ENCODE data around the gene LPP.
A peak's percentile ranks its signal among the peaks of the same experiment; 100 is the strongest.

LPP gene

GRCh38 chr3:188760408-188760807, 606.5 kb downstream of the LPP start:
- no peak for DNase-seq (ENCODE audit: low read depth)

GRCh38 chr3:188761439-188761838, 607.5 kb downstream of the LPP start:
- DNase-seq (ENCODE audit: low read depth), result no peak

DNA sequence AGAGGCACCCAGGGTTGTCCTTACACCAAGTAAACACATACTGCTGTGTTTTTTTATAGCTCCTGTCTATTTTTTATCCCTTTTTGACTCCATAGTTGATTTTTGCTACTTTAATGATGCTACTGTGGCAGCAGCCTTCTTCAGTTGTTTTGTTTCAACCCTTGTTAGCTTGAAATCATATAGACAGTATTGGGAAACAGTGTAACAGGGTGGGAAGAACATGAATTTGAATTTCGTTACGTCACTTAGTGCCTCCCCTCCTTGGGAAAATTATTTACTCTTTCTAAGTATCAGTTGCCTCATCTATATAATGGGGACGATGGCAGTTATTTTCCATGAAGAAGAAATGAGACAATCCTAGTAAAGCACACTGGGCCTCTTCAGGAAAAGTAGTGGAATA, 608.0 kb downstream of the LPP start:
- DNase-seq (ENCODE audit: low read depth), result no peak

DNA sequence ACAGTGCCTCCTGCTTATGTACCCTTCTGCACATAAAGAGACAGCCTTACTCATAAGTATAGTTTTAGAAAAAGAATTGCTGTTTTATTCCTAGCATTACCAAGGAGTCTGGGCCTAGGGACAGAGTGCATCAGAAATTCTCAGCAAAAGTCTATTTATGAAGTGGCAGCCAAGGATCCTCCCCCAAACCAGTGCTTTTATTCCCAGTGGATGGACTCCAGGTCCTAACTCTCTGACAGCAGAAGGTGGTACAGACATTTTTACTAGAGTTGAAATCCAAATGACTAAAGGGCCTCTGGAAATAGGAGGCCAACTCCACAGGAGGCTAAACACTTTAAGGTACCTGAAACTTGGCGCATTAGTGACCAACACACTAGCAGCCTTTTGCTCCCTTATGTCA, 610.7 kb downstream of the LPP start:
- DNase-seq (ENCODE audit: low read depth), result no peak

- no peak for DNase-seq (ENCODE audit: low read depth)
These were observed 615.9 kb downstream of the LPP start for GRCh38 chr3:188769831-188770230.

DNA sequence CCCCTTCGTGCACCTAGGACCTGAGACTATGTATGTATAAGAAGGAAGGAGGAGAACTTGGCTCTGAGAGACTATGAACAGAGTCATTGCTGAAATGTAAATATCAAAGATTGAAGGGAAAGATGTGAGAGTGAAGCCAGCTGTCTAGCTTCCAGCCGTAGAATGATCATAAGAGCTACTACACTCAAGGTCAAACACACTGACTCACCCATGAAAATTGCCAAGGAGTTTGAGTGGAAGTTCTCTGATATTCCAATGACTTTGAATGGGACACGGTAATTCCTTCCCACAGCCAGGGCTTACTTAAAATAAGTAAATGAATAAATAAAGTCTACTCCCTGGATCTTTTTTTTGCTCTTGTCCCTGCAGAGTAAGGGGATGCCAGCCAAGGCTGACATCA, 618.9 kb downstream of the LPP start:
- no peak for DNase-seq (ENCODE audit: low read depth)

DNA sequence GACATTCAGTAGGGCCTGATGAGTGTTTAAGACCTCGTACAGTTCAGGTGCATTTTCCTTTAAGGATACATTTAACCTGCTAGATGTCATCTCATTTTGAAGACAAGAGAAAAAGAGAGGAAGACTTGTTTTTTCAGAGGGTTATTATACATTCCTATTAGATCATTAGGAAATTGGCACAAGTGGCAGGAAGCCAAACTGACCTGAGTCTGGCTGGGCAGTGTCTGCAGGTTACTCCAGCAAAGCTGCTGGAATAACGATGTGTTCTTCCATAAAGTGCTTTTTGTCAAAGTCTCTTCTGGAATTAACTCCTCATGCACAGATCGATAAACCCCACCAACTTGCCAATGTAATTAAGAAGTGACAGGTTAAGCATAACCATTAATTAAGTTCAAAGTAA, 621.5 kb downstream of the LPP start:
- DNase-seq (ENCODE audit: low read depth), result no peak

- no peak for DNase-seq (ENCODE audit: low read depth)
These were observed 622.5 kb downstream of the LPP start for GRCh38 chr3:188776447-188776846.

- no peak for DNase-seq (ENCODE audit: low read depth)
These were observed 624.3 kb downstream of the LPP start for GRCh38 chr3:188778091-188778852.

- no peak for DNase-seq (ENCODE audit: low read depth)
These were observed 625.5 kb downstream of the LPP start for GRCh38 chr3:188779281-188779980.

GRCh38 chr3:188780193-188781147, 626.5 kb downstream of the LPP start:
- DNase-seq (ENCODE audit: low read depth), result no peak

- DNase-seq (ENCODE audit: low read depth), result no peak
These were observed 628.7 kb downstream of the LPP start for GRCh38 chr3:188782613-188783124.

- DNase-seq (ENCODE audit: low read depth), result no peak
These were observed 632.5 kb downstream of the LPP start for GRCh38 chr3:188786424-188786823.

- DNase-seq (ENCODE audit: low read depth), result peak; percentile 62
These were observed 634.7 kb downstream of the LPP start for GRCh38 chr3:188788621-188789081.

DNA sequence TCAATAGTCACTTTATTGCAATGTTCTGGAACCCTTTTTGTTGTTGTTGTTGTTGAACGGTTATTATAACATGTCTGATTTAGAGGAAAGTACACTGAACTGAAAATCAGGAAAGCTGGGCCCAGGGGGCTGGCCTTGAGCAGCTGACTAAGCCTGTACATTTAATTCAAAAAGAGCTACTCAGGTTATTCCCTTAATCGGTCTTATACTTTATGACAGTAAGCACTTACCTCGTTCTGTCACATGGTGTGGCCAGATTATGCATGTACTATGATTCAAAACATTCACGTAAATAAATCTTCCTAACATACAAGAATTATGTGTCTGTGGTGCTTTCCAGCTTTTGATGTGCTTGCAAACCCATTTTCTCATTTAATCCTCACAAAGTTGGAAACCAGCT, 635.3 kb downstream of the LPP start:
- no peak for DNase-seq (ENCODE audit: low read depth)

GRCh38 chr3:188791311-188791710, 637.4 kb downstream of the LPP start:
- no peak for DNase-seq (ENCODE audit: low read depth)

- DNase-seq (ENCODE audit: low read depth), result no peak
These were observed 638.8 kb downstream of the LPP start for GRCh38 chr3:188792793-188793192.

GRCh38 chr3:188796122-188796631, 642.2 kb downstream of the LPP start:
- no peak for DNase-seq (ENCODE audit: low read depth)

- no peak for DNase-seq (ENCODE audit: low read depth)
These were observed 643.1 kb downstream of the LPP start for GRCh38 chr3:188797045-188797444.

DNA sequence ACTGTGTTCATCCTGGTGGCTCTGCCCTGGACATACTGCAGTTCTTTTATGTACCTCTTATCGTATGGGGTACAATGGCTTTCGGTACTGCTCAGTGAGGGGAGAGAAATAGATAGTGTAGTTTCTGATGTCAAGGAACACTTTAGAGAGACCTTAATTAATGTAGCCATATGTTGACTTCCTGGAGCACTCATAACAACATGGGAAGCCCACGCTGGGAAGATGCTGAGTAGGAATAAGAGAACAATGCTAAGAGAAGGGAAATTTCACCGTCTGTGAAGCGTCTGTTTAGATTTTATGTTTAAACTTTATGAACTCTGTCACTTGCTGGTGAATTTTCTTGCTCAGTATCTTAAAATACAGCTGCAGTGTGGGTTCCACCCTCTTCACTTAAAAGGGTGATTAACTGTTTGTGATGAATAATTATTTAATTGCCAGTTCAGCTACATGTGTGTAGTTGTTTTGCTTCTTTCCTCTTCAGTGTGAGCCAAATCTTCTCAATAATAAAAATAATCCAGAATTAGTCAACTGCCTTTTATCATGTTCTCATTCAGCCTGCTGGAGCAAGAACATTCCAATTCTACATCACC, 644.7 kb downstream of the LPP start:
- DNase-seq (ENCODE audit: low read depth), result no peak

GRCh38 chr3:188801393-188801792, 647.4 kb downstream of the LPP start:
- no peak for DNase-seq (ENCODE audit: low read depth)

DNA sequence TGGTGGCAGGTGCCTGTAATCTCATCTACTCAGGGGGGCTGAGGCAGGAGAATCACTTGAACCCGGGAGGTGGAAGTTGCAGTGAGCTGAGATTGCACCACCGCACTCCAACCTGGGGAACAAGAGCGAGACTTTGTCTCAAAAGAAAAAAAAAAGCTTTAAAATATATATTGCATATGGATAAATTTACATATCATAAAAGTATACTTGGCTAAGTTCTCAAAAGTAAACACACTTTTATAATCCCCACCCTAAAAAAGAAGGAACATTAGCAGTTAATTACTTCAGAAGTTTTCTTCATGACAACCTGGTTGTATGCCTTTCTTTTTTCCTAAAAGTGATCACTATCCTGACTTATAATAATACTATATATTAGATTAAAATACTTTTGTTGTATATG, 648.7 kb downstream of the LPP start:
- DNase-seq (ENCODE audit: low read depth), result no peak

All from activated gamma-delta T cell treated with anti-CD3 and anti-CD28 coated beads, Interleukin-2, amount 50 U/mL, for 16 hours (primary cell).